CD8-positive, alpha-beta memory T cell (primary cell): ENCODE measurements around the gene RIN3. TPM values are rescaled to one million over a fixed set of nuclear protein-coding genes. Genes with fewer than 3 reads are reported as not detected.

Source experiments
- CTCF ChIA-PET: fragments of 350-600 bp; sonication (Branson Sonifier 250); formaldehyde crosslinking; loops from one replicate; lab custom pipeline; 2021; ENCODE audit warnings: antibody characterized with exemption; lab: Charles Lee
- POLR2A ChIA-PET: fragments of 350-600 bp; sonication (Branson Sonifier 250); formaldehyde crosslinking; loops from one replicate; lab custom pipeline; 2021; ENCODE audit warnings: antibody characterized with exemption; lab: Charles Lee
- DNase-seq, 5 donors: peaks; one replicate each; pipeline versions ENCODE4 v3.0.0 to v3.0.0-alpha.2; 2020 to 2022; ENCODE audit warnings: mixed read lengths in 1 of 5
- H3K27ac ChIP-seq: one replicate; pipeline ENCODE4 v1.7.0; 2013; ENCODE audit warnings: low read depth, mild to moderate bottlenecking, low read length, moderate library complexity
- H3K27me3 ChIP-seq: 2 replicates; pipeline ENCODE4 v1.7.0; 2013; ENCODE audit warnings: low read length, mild to moderate bottlenecking; ENCODE audit not compliant: insufficient read depth, poor library complexity, severe bottlenecking
- H3K36me3 ChIP-seq: 2 replicates; pipeline ENCODE4 v1.7.0; 2013; ENCODE audit warnings: mild to moderate bottlenecking, low read length, moderate library complexity; ENCODE audit not compliant: insufficient read depth
- H3K4me1 ChIP-seq: 2 replicates; pipeline ENCODE4 v1.7.0; 2013; ENCODE audit warnings: mild to moderate bottlenecking, low read length, moderate library complexity; ENCODE audit not compliant: insufficient read depth
- H3K4me3 ChIP-seq: 2 replicates; pipeline ENCODE4 v1.7.0; 2013; ENCODE audit warnings: mild to moderate bottlenecking, low read length
- H3K9me3 ChIP-seq: 2 replicates; pipeline ENCODE4 v1.7.0; 2013; ENCODE audit warnings: mild to moderate bottlenecking, low read length
- H3K27ac Mint-ChIP-seq, 8 donors: one replicate each; pipeline ENCODE4 v1.8.0; 2020 to 2021; ENCODE audit warnings: mixed read lengths in 8 of 8, mild to moderate bottlenecking in 6 of 8, inconsistent platforms in 3 of 8, moderate library complexity in 3 of 8
- H3K27me3 Mint-ChIP-seq, 2 donors: one replicate each; pipeline ENCODE4 v1.8.0; 2020 to 2021; ENCODE audit warnings: mixed read lengths in 2 of 2, mild to moderate bottlenecking in 1 of 2, moderate library complexity in 1 of 2
- H3K36me3 Mint-ChIP-seq, 3 donors: one replicate each; pipeline ENCODE4 v1.8.0; 2020 to 2021; ENCODE audit warnings: mixed read lengths in 3 of 3, inconsistent platforms in 1 of 3, mild to moderate bottlenecking in 1 of 3
- H3K4me1 Mint-ChIP-seq, 3 donors: one replicate each; pipeline ENCODE4 v1.8.0; 2020 to 2021; ENCODE audit warnings: mixed read lengths in 3 of 3, inconsistent platforms in 1 of 3, mild to moderate bottlenecking in 1 of 3
- H3K4me3 Mint-ChIP-seq, 7 donors: one replicate each; pipeline ENCODE4 v1.8.0; 2020 to 2021; ENCODE audit warnings: mixed read lengths in 7 of 7, mild to moderate bottlenecking in 6 of 7, moderate library complexity in 4 of 7, inconsistent platforms in 2 of 7
- H3K9me3 Mint-ChIP-seq, 5 donors: one replicate each; pipeline ENCODE4 v1.8.0; 2020 to 2022; ENCODE audit warnings: mixed read lengths in 5 of 5, mild to moderate bottlenecking in 3 of 5, moderate library complexity in 2 of 5, inconsistent platforms in 1 of 5
- polyA plus RNA-seq: library from polyadenylated mRNA; unstranded; fragments of 300-500 nt; fragmentation: Illumina TruSeq; gene quantifications from one replicate; pipeline ENCODE4 v1.2.3, GENCODE V29; 2021
- total RNA-seq, 2 experiments: library from RNA; stranded (reverse); gene quantifications; one replicate each; pipeline ENCODE4 v1.2.3, GENCODE V29; 2021

RIN3 gene
- total and polyA plus RNA-seq, 3 experiments from 2014 or later, result 31.9 to 47.4 (median 46.0) TPM

- ChIA-PET POLR2A (interaction anchor here (0.6 kb wide), 1 partner anchor 14 kb away, joined by 10 read pairs; no protein-coding TSS in a partner anchor), CTCF (interaction anchor here (1.5 kb wide), 1 partner anchor 20 kb away, joined by 3 read pairs; no protein-coding TSS in a partner anchor)
- H3K36me3 Mint-ChIP-seq, result peaks cover 0 to 4% (median 0%) of the 10 kb centered on the region in 3 donors
- Histone ChIP-seq H3K36me3 (no peaks in the 10 kb centered on the region), H3K27ac (no peak overlapping the region), H3K9me3 (no peaks in the 10 kb centered on the region), H3K4me1 (peaks cover 14% of the 10 kb centered on the region), H3K4me3 (no peak overlapping the region), H3K27me3 (no peaks in the 10 kb centered on the region)
- peaks cover 0 to 3% of the 10 kb centered on the region in 2 donors for H3K27me3 Mint-ChIP-seq
- H3K4me1 Mint-ChIP-seq, result peaks cover 17 to 20% (median 20%) of the 10 kb centered on the region in 3 donors
- H3K27ac Mint-ChIP-seq, result peak overlapping the region in 1 of 8 donors; percentile 71
- H3K9me3 Mint-ChIP-seq, result no peaks in the 10 kb centered on the region
- no peak overlapping the region for H3K4me3 Mint-ChIP-seq
- no peak for DNase-seq
These were observed 9.7 kb upstream of the RIN3 start for GRCh38 chr14:92503756-92504491.

DNA sequence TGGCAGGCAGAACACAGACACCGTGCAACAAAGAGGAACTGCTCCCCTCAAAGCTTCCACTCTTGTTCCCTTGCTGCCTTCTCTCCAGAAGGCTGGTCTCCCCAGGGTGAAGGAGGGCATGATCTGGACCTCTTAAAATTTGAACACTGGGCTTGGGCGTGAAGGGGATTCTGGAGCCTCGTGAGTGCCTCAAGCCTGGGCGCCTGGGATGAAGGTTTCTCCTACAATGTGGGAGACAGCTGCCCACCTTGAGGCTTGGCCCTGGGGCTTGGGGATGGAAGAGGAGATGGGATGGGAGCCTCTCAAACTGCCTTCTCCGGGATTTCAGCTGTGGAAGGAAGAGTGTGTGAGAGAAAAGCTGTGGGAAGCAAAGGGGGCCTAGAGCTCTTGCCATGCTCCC is 7.8 kb upstream of the RIN3 start:
- H3K9me3 Mint-ChIP-seq, result no peaks in the 10 kb centered on the region
- no peak overlapping the region for H3K4me3 Mint-ChIP-seq
- no peak overlapping the region for H3K4me3 ChIP-seq
- peaks cover 14% of the 10 kb centered on the region for H3K4me1 ChIP-seq
- ChIA-PET POLR2A (no interaction called here), CTCF (no interaction called here)
- peak overlapping the region in 1 of 8 donors; percentile 6 for H3K27ac Mint-ChIP-seq
- H3K36me3 ChIP-seq, result no peaks in the 10 kb centered on the region
- H3K27ac ChIP-seq, result no peak overlapping the region
- no peaks in the 10 kb centered on the region for H3K9me3 ChIP-seq
- no peak for DNase-seq
- peaks cover 19 to 22% (median 20%) of the 10 kb centered on the region in 3 donors for H3K4me1 Mint-ChIP-seq
- no peaks in the 10 kb centered on the region for H3K27me3 ChIP-seq
- H3K27me3 Mint-ChIP-seq, result no peaks in the 10 kb centered on the region
- H3K36me3 Mint-ChIP-seq, result peaks cover 0 to 4% (median 0%) of the 10 kb centered on the region in 3 donors

DNA sequence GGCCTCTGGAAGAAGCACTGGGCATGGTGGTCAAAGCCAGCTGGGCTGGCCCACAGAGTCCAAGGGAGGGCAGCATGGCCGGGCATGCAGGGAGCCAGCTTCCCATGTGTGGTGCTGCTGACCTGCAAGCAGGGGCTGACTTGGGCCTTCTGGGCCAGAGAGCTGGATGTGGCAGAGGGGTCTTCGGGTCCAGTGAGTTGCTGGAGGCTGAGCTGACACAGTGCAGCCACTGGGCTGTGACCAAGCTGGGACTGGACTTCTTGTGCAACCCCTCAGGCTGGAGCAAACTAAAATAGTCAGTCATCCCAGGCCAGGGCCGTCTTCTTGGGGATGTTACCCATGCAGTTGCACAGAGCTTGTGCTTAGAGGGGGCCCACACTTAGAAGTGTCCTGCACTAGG is 7.3 kb upstream of the RIN3 start:
- Histone ChIP-seq H3K4me3 (no peak overlapping the region), H3K27me3 (no peaks in the 10 kb centered on the region), H3K9me3 (no peaks in the 10 kb centered on the region), H3K36me3 (no peaks in the 10 kb centered on the region), H3K27ac (no peak overlapping the region), H3K4me1 (peaks cover 14% of the 10 kb centered on the region)
- ChIA-PET CTCF (no interaction called here), POLR2A (no interaction called here)
- no peak overlapping the region for H3K4me3 Mint-ChIP-seq
- no peak for DNase-seq
- H3K4me1 Mint-ChIP-seq, result peaks cover 20 to 23% (median 22%) of the 10 kb centered on the region in 3 donors
- peaks cover 0 to 4% (median 0%) of the 10 kb centered on the region in 3 donors for H3K36me3 Mint-ChIP-seq
- H3K27ac Mint-ChIP-seq, result no peak overlapping the region
- no peaks in the 10 kb centered on the region for H3K9me3 Mint-ChIP-seq
- H3K27me3 Mint-ChIP-seq, result no peaks in the 10 kb centered on the region

DNA sequence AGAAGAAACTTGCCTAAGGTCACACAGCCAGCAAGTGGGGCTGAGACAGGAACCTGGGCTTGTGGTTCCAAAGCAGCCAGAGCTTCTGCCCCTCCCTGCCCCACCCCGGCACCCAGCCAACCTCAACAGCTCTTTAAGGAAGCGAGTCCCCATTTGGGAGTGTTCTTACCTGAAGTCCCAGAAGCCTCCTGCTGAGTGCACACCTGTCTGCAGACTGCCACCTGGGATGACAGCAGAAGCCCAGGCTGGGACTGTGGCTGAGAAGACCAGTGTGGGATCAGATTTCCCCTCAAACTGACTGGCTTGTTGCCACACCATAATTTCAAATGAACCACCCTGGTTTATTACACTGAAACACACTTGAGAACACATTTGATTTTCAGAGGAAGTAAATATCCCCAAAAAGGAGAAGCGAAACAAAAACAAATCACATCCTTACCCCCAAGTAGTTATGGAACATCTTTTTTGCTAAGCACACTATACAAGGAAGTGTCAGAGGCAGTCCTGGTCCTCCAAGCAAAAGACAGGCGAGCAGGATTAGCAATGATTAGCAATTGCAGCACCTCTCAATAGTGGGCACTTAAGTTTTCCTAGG is 6.3 kb upstream of the RIN3 start:
- ChIA-PET CTCF (no interaction called here), POLR2A (no interaction called here)
- H3K9me3 Mint-ChIP-seq, result no peaks in the 10 kb centered on the region
- peaks cover 26 to 32% (median 30%) of the 10 kb centered on the region in 3 donors for H3K4me1 Mint-ChIP-seq
- Histone ChIP-seq H3K27me3 (no peaks in the 10 kb centered on the region), H3K9me3 (no peaks in the 10 kb centered on the region), H3K36me3 (no peaks in the 10 kb centered on the region), H3K27ac (no peak overlapping the region), H3K4me3 (no peak overlapping the region), H3K4me1 (peaks cover 14% of the 10 kb centered on the region)
- peak overlapping the region in 2 of 7 donors; percentile 1 to 4 for H3K4me3 Mint-ChIP-seq
- H3K27ac Mint-ChIP-seq, result peak overlapping the region in 2 of 8 donors; percentile 33 to 52
- H3K36me3 Mint-ChIP-seq, result peaks cover 0 to 4% (median 0%) of the 10 kb centered on the region in 3 donors
- H3K27me3 Mint-ChIP-seq, result no peaks in the 10 kb centered on the region
- no peak for DNase-seq

GRCh38 chr14:92510972-92511371 is 2.6 kb upstream of the RIN3 start:
- Histone ChIP-seq H3K27ac (no peak overlapping the region), H3K27me3 (no peaks in the 10 kb centered on the region), H3K9me3 (no peaks in the 10 kb centered on the region), H3K36me3 (no peaks in the 10 kb centered on the region), H3K4me1 (peaks cover 39% of the 10 kb centered on the region), H3K4me3 (no peak overlapping the region)
- CTCF ChIA-PET, result no interaction called here
- peak overlapping the region in 3 of 7 donors; percentile 58 to 80 (median 66) for H3K4me3 Mint-ChIP-seq
- H3K27me3 Mint-ChIP-seq, result no peaks in the 10 kb centered on the region
- H3K4me1 Mint-ChIP-seq, result peaks cover 35 to 53% (median 43%) of the 10 kb centered on the region in 3 donors
- no peaks in the 10 kb centered on the region for H3K9me3 Mint-ChIP-seq
- POLR2A ChIA-PET, result no interaction called here
- H3K36me3 Mint-ChIP-seq, result peaks cover 0 to 3% (median 0%) of the 10 kb centered on the region in 3 donors
- no peak for DNase-seq
- peak overlapping the region in 5 of 8 donors; percentile 26 to 93 (median 57) for H3K27ac Mint-ChIP-seq

DNA sequence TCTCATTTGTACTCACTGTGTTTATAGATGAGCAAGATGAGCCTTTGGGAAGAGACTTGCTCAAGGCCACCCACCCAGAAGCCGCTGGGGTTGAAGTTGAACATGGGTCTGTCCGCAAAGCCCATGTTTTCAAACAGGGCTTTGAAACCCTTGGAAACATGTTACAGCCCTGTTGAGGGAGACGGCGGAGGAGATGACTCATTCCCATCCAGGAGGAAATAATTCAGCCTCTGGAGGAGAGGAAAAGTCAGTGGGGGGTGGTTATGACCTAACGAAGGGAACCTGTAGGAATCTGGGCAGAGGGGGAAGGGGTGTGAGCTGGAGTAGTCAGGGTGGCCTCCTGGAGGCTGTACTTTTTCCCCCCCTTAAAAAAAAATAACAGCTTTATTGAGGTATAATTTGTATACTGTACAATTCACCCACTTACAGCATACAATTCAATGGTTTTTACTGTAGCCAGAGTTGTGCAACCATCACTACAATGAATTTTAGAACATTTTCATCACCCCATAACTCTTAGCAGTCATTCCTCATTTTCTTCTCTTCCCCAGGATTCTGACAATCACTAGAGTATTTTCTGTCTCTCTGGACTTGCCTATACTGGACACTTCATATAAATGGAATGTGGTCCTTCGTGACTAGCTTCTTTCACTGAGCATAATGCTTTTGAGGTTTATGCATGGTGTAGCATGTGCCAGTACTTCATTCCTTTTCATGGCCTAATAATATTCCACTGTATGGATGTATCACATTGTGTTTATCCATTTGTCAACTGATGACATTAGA is 1.9 kb upstream of the RIN3 start:
- no peak overlapping the region for H3K27ac ChIP-seq
- H3K4me1 ChIP-seq, result peaks cover 41% of the 10 kb centered on the region
- H3K27me3 ChIP-seq, result no peaks in the 10 kb centered on the region
- Mint-ChIP-seq H3K27ac (peak overlapping the region in 6 of 8 donors; percentile 38 to 93 (median 72)), H3K4me1 (peaks cover 40 to 56% (median 44%) of the 10 kb centered on the region in 3 donors), H3K36me3 (peaks cover 0 to 3% (median 0%) of the 10 kb centered on the region in 3 donors), H3K27me3 (no peaks in the 10 kb centered on the region), H3K4me3 (peak overlapping the region in 5 of 7 donors; percentile 29 to 80 (median 58)), H3K9me3 (no peaks in the 10 kb centered on the region)
- POLR2A ChIA-PET, result no interaction called here
- no peaks in the 10 kb centered on the region for H3K36me3 ChIP-seq
- no peaks in the 10 kb centered on the region for H3K9me3 ChIP-seq
- CTCF ChIA-PET, result no interaction called here
- H3K4me3 ChIP-seq, result no peak overlapping the region
- DNase-seq, result no peak

DNA sequence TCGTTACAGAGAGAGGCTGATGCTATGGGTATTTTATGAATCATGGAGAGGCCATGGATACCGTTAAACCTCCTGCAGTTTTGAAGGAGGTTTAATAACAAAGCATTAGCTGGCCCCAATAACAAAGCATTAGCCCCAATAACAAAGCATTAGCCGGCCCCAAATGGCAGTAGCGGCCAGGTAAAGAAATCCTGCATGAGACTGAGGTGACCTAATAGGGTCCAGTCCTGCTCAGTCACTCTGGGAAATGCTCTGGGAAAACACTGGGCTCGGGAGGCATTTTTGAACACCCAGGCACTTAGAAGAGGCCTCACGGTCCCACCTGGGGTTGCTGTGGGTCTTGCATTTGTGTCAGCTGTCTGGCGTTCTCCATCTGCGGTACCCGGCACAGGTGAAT is 776 bp upstream of the RIN3 start:
- Histone ChIP-seq H3K27ac (peak overlapping the region; percentile 67), H3K9me3 (no peaks in the 10 kb centered on the region), H3K27me3 (no peaks in the 10 kb centered on the region), H3K4me3 (peak overlapping the region; percentile 74), H3K36me3 (no peaks in the 10 kb centered on the region), H3K4me1 (peaks cover 44% of the 10 kb centered on the region)
- peak overlapping the region; percentile 67 to 88 (median 83) for H3K4me3 Mint-ChIP-seq
- H3K4me1 Mint-ChIP-seq, result peaks cover 42 to 57% (median 46%) of the 10 kb centered on the region in 3 donors
- H3K27me3 Mint-ChIP-seq, result no peaks in the 10 kb centered on the region
- H3K36me3 Mint-ChIP-seq, result peaks cover 0 to 3% (median 0%) of the 10 kb centered on the region in 3 donors
- ChIA-PET POLR2A (interaction anchor here (0.7 to 1.2 kb wide), 3 partner anchors 10 to 391 kb away, joined by 3 to 4 read pairs (median 3); partner anchors contain the start of genes CPSF2 and NDUFB1), CTCF (interaction anchor here (1.1 to 1.6 kb wide), 2 partner anchors 31 to 168 kb away, joined by 3 to 6 read pairs; no protein-coding TSS in a partner anchor)
- H3K9me3 Mint-ChIP-seq, result no peaks in the 10 kb centered on the region
- H3K27ac Mint-ChIP-seq, result peak overlapping the region; percentile 3 to 98 (median 84)
- DNase-seq, result no peak
